ENCODE results near the gene IL18R1. TPM values are rescaled to one million over a fixed set of nuclear protein-coding genes. Genes with fewer than 3 reads are reported as not detected.

IL18R1 gene
- total RNA-seq, 4 donors from 2014 or later: 1.3 to 10.4 (median 4.6) TPM

- no peak for TF ChIP-seq POLR2A (IDR thresholded peaks at IDR 0.05)
- TF ChIP-seq CTCF (IDR thresholded peaks at IDR 0.05): no peak
- no peaks in the 10 kb centered on the region for H3K27me3 ChIP-seq
- intact Hi-C loops (cut with DNase I; ENCODE audit: low total_unique reads): no loop called here
- H3K4me3 ChIP-seq: no peak overlapping the region
- no peak overlapping the region for H3K27ac ChIP-seq
- no peaks in the 10 kb centered on the region for H3K36me3 ChIP-seq
- no peak for DNase-seq
- no peaks in the 10 kb centered on the region for H3K4me1 ChIP-seq
- H3K9me3 ChIP-seq: no peaks in the 10 kb centered on the region
These were observed 62.9 kb downstream of the IL18R1 start for GRCh38 chr2:102418421-102418961.

GRCh38 chr2:102420290-102420689 is 64.7 kb downstream of the IL18R1 start:
- Histone ChIP-seq H3K27ac (no peak overlapping the region), H3K27me3 (no peaks in the 10 kb centered on the region), H3K36me3 (no peaks in the 10 kb centered on the region), H3K9me3 (no peaks in the 10 kb centered on the region), H3K4me3 (no peak overlapping the region), H3K4me1 (no peaks in the 10 kb centered on the region)
- TF ChIP-seq CTCF (IDR thresholded peaks at IDR 0.05): no peak
- TF ChIP-seq POLR2A (IDR thresholded peaks at IDR 0.05): no peak
- no peak for DNase-seq
- intact Hi-C loops (cut with DNase I; ENCODE audit: low total_unique reads): no loop called here

GRCh38 chr2:102421890-102422759 is 66.5 kb downstream of the IL18R1 start:
- no peak overlapping the region for H3K4me3 ChIP-seq
- no peaks in the 10 kb centered on the region for H3K4me1 ChIP-seq
- H3K9me3 ChIP-seq: no peaks in the 10 kb centered on the region
- intact Hi-C loops (cut with DNase I; ENCODE audit: low total_unique reads): no loop called here
- DNase-seq: no peak
- no peaks in the 10 kb centered on the region for H3K27me3 ChIP-seq
- no peak for TF ChIP-seq POLR2A (IDR thresholded peaks at IDR 0.05)
- TF ChIP-seq CTCF (IDR thresholded peaks at IDR 0.05): no peak
- H3K36me3 ChIP-seq: no peaks in the 10 kb centered on the region
- H3K27ac ChIP-seq: no peak overlapping the region

- Histone ChIP-seq H3K27ac (no peak within 1 kb of the TSS), H3K27me3 (no peaks in the 10 kb centered on the region), H3K4me3 (no peak within 1 kb of the TSS), H3K4me1 (no peaks in the 10 kb centered on the region), H3K36me3 (no peaks in the 10 kb centered on the region), H3K9me3 (no peaks in the 10 kb centered on the region)
- DNase-seq: no peak
- intact Hi-C loops (cut with DNase I; ENCODE audit: low total_unique reads): no loop called here
- TF ChIP-seq POLR2A (IDR thresholded peaks at IDR 0.05) (no peak), CTCF (IDR thresholded peaks at IDR 0.05) (no peak)
These were observed 67.3 kb downstream of the IL18R1 start, which contains the start of gene IL18RAP for GRCh38 chr2:102422910-102423309. Gene IL18RAP (plus strand): TSS chr2:102423160. CDS start chr2:102423278, 118 bp downstream.

GRCh38 chr2:102423368-102423767 is 67.8 kb downstream of the IL18R1 start:
- no peaks in the 10 kb centered on the region for H3K27me3 ChIP-seq
- no peak for TF ChIP-seq POLR2A (IDR thresholded peaks at IDR 0.05)
- TF ChIP-seq CTCF (IDR thresholded peaks at IDR 0.05): no peak
- H3K4me1 ChIP-seq: no peaks in the 10 kb centered on the region
- no peak for DNase-seq
- intact Hi-C loops (cut with DNase I; ENCODE audit: low total_unique reads): no loop called here
- H3K4me3 ChIP-seq: no peak overlapping the region
- H3K36me3 ChIP-seq: no peaks in the 10 kb centered on the region
- no peak overlapping the region for H3K27ac ChIP-seq
- no peaks in the 10 kb centered on the region for H3K9me3 ChIP-seq
